Effector CD4-positive, alpha-beta T cell (primary cell): ENCODE measurements around the gene MAP2K1.
"Not testable (repeated sequence)": the region's sequence is repeated elsewhere in the genome, so short reads cannot be mapped to it uniquely, and the experiment has no call there.

Experiments used
- DNase-seq: peaks from one replicate; pipeline ENCODE4 v3.0.0-alpha.2; 2020
- total RNA-seq: gene quantifications from one replicate; lab custom pipeline; 2026; lab: John Stamatoyannopoulos, UW

Gene MAP2K1
- 62.1 reads per million, percentile 73 among the genes with 10 or more reads in this experiment for total RNA-seq

DNA sequence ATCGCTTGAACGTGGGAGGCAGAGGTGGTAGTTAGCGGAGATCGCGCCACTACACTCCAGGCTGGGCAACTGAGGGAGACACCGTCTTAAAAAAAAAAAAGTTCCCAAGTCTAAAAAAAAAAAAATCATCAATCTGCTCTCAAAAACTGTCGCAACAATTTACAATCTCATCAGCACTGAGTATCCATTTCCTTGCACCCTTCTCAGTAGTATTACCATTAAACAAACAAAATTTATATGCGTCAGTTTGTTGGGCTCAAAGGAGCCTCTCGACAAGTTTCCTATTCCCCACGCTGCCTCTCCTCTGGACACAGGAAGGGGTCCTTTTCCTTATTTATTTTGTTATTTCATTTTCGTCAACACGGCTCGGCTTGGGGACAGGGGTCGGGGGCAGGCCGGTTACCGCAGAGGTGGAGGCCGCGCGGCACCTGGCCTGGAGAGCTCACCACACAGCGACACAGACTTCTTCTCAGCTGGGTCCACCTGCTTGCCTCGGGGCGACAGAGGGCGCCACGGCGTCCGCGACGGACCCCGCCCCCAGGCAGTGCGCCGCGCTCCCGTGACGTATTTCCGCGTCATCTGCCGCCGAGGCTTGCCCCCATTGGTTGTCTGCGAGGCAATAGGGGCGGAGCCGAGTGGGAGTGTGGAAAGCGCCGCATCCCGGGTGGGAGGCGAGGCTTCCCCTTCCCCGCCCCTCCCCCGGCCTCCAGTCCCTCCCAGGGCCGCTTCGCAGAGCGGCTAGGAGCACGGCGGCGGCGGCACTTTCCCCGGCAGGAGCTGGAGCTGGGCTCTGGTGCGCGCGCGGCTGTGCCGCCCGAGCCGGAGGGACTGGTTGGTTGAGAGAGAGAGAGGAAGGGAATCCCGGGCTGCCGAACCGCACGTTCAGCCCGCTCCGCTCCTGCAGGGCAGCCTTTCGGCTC lies at the start of gene MAP2K1:
Gene MAP2K1 (plus strand): TSS at position 709 of the 920 bp plus-strand sequence. CDS start 436 bp downstream, outside the sequence.
- peak; percentile 99 for DNase-seq

DNA sequence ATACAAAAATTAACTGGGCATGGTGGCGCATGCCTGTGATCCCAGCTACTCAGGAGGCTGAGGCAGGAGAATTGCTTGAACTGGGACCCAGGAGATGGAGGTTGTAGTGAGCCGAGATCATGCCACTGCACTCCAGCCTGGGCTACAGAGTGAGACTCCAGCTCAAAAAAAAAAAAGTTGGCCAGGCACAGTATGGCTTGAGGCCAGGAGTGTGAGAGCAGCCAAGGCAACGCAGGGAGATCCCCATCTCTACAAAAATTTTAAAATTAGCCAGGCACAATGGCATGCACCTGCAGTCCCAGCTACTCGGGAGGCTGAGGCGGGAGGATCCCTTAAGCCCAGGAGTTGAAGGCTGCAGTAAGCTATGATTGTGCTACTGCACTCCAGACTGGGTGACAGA lies 38.2 kb upstream of the MAP2K1 start:
- not testable (repeated sequence) for DNase-seq

DNA sequence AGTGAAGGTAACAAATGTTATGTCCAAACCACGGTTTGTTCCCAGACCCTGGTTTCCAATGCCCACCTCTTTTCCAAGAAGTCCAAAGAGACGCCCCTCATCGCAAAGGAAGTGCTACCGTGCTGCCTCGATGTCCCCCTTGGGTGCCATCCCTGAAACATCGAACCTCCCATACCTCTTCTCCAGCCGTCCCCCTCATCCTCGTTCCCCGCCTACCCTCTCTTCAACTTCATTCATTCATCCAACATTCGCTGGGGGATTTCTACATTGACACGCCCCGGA lies 30.7 kb upstream of the MAP2K1 start:
- DNase-seq: no peak

DNA sequence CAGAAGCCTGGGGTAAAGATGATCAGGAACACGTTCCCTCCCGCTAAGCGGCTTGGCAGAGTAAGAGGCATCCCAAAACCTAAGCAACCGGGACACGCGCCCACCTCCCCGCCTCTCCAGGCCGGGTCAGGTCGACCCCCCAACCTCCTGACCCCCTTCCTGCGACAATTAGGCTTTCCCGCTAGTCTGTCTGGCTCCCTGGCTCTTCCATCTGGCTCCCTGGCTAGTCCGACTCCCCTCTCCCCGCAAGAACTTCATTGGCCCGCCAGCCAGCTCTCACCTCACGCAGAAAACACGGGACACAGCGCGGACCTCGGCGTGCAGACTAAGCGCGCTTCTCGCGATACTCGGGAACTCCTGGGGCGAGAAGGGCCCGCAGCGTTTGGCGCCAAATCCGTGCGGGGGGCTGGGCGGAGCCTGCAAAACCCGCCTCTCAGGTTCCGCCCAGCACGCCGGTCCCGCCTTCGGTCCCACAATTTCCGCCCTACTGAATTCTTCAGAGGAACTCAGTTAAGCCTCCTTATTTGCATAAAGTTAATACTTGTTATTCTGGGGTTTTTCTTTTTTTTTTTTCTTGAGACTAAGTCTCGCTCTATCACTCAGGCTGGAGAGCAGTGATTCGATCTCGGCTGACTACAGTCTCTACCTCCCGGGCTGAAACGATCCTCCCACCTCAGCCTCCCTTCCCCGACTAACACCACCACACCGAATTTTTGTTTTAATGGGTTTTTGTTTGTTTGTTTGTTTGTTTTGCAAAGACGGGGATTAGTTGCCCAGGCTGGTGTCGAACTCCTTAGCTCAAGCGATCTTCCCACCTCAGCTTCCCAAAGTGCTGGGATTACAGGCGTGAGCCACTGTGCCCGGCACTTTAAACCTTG lies 30.1 kb upstream of the MAP2K1 start, which contains the start of gene TIPIN:
Gene TIPIN (minus strand): TSS at position 327 of the 878 bp plus-strand sequence. CDS start 3,738 bp downstream, outside the sequence.
- DNase-seq: peak; percentile 98

DNA sequence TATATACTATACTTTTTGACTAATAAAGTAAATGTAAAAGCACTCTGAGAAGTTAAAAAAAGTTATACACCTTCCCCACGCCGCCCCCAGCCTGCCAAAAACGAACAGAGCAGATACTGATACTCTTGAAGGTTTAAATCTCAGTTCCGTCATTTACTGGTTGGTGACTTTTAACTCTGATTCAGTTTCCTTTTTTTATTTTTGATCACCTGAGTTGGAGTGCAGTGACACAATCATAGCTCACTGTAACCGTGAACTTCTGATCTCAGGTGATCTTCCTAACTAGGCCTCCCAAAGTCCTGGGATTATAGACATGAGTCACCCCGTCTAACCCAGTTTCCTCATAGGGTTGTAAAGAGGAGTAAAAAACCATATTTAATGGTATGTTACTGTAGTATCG lies 27.0 kb upstream of the MAP2K1 start:
- DNase-seq: no peak

DNA sequence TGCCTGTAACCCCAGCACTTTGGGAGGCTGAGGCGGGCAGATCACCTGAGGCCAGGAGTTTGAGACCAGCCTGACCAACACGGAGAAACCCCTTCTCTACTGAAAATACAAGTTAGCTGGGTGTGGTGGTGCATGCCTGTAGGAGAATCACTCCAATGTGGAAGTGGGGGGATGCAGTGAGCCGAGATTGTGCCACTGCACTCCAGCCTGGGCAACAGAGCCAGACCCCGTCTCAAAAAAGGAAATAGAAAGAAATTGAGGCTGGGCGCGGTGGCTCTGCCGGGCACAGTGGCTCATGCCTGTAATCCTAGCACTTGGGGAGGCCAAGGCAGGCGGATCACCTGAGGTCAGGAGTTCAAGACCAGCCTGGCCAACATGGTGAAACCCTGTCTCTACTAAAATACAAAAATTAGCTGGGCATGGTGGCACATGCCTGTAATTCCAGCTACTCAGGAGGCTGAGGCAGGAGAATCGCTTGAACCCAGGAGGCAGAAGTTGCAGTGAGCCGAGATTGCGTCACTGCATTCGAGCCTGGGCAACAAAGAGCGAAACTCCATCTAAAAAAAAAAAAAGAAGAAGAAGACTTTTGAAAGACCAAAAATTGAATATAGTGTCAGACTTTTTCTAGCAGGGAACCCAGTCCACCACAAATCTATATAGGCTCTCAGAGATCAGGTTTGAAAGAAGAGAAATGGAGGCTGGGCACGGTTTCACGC lies 24.8 kb upstream of the MAP2K1 start:
- DNase-seq: not testable (repeated sequence)

DNA sequence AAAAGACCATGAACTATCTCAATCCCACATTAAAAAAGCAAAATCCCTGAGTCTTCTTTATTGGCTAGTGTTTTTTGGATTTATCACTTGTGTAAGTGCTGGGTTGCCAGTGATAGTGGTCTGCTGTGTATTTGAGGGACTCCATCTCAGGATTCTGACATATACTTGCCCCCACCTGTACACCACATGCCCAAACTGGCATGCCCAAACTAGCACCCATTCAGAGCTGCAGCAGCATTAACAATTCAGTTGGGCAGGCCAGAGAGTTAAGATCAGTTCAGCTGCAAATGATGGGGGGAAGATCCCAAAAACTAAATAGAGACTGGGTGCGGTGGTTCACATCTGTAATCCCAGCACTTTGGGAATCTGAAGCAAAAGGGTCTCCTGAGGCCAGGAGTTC lies 23.9 kb upstream of the MAP2K1 start:
- no peak for DNase-seq

DNA sequence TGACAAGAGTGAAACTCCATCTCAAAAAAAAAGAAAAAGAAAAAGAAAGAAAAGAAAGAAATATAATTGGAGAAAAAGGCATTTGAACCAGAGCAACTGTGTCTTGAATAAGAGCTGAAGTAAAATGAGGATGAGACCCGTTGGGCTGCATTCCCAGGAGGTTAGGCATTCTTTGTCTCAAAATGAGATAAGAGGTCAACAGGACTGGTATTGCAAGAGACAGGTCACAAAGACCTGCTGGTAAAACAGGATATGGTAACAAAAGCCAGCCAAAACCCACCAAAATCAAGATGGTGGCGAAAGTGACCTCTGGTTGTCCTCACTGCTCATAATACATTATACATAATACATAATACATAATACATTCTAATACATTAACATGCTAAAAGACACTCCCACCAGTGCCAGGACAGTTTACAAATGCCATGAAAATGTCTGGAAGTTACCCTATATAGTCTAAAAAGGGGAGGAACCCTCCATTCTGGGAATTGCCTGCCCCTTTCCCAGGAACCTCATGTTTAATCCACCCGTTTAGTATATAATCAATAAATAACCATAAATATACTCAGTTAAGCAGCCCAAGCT lies 21.7 kb upstream of the MAP2K1 start:
- DNase-seq: no peak

DNA sequence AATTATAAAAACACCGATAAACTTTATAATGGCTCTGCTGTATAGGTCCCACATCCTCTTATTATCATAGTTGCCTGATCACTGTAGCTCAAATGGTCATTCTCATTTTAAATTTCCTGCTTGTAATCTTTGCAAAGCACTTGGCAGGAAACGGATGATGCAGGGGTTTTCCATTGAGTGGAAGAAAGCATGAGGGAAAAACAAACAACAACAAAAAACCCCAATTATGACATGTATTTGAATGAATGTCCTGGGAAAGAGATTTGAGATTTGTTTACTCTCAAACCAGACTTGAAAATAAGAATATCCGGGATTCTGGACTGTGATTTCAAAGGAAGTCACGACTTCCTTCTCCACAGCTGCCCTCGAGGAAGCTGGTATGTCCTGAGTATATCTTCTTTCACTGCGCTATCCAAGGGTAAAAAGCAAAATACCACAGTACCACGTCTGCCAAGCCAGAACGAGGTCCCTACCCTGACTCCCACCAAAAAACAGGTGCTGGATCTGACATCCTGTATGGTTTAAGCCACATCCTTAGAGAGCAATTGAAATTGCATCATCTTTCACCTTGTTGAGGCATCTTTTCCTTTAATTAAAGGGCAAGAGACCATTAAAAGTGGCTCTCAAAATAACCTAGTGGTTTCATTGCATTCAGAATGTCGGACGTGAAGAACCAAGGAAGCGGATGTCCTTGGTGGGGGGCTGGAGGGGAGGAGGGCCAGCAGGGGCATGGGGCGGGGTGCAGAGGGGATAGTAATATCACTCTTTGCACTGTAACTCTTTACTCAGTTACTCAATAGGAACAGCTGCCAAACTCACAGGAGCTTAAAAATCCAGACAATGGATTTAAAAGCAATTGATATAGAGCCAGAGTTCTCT lies 16.7 kb upstream of the MAP2K1 start:
- no peak for DNase-seq

DNA sequence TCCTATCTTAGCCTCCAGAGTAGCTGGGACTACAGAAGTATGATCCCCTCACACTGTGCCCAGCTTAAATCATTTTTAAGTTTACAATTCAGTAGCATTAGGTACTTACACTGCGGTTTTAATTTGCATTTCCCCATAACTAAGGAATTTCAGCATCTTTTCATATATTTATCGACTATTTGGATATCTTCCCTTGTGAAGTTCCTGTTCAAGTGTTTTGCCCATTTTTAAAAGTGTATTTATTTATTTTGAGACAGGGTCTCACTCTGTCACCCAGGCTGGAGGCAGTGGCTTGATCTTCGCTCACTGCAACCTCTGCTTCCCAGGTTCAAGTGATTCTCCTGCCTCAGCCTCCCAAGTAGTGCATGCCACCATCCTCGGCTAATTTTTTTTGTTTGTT lies 12.5 kb upstream of the MAP2K1 start:
- DNase-seq: no peak

DNA sequence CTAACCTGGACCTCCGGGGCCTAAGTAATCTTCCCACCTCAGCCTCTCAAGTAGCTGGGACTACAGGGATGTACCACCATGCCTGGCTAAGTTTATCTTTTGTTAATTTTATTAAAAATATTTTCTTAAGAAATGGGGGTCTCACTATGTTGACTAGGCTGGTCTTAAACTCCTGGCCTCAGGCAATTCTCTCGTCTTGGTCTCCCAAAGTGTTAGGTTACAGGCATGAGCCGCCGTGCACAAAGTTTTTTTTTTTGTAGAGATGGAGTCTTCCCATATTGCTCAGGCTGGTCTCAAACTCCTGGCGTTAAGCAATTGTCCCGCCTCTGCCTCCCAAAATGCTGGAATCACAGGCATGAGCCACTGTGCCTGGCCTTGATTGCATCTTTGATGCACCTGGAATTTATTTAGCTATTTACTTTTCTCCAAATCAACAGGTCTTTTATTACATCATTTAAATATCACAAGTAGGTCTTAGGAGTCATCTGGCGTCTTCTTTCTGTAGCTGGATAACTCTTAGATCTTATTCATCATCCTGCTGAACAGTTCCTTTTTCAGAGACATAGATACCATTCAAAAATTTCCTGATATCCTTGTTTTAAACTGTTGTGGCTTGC lies 7.8 kb upstream of the MAP2K1 start:
- DNase-seq: no peak

DNA sequence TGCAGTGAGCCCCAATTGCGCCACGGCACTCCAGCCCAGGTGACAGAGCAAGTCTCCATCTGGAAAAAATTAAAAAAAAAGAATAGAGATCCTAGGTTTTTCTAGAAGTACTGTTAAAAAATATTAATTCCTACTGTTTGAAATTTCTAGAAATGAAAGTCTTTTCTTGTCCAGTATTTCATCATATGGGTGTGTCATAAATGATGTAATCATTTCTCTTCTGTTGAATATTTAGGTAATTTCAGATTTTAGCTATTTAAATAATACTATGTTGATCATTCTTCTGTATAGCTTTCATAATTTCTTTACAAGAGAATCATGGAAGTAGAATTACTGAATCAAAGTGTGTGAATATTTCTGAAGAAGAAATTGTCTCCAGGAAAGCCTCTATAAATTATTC lies 5.3 kb upstream of the MAP2K1 start:
- not testable (repeated sequence) for DNase-seq

DNA sequence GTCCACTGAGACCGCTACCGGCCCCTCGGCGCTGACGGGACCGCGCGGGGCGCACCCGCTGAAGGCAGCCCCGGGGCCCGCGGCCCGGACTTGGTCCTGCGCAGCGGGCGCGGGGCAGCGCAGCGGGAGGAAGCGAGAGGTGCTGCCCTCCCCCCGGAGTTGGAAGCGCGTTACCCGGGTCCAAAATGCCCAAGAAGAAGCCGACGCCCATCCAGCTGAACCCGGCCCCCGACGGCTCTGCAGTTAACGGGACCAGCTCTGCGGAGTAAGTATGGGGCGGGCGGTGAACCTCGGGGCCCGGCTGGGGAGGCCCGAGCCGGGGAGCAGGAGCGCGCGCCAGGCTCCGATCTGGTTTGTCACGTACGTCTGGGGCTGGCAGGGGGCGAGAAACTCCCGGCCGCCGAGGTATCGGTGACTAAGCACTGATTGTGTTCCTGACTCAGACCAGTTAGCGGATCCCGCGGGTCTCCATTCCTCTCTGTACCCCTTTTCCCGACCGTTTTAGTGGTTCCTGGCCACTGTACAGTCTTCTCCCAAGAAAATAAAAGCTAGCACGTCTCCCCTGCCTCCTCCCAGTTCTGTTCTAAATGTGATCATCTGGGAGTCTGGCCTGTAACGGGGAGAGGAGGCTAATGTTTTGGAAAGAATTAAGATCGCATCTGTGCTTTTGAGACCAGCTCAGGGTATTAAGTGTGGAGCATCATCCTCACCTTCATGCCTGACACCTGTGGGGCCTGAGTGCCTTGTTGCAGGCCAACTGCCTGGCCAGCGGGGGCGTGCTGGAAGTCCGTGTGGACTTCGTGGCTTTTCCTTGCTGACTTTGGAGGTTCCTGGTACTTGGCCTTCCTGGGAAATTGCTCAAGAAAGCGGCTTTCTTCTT lies 691 bp downstream of the MAP2K1 start:
- peak; percentile 63 for DNase-seq

DNA sequence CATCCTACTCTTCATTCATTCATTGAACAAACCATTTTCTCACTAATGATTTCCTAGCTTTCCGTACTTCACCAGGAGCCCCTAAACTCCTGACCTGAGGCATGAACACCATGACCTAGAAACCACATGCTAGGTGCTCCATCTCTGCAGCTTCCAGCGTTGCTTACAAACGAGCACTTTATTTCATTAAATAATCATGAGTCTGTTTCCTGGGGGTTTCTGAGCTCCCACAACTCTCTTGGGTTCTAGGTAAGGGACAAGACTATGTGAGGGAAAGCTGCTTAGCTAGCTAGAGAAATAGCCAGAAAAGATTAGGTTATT lies 1.3 kb downstream of the MAP2K1 start:
- no peak for DNase-seq

DNA sequence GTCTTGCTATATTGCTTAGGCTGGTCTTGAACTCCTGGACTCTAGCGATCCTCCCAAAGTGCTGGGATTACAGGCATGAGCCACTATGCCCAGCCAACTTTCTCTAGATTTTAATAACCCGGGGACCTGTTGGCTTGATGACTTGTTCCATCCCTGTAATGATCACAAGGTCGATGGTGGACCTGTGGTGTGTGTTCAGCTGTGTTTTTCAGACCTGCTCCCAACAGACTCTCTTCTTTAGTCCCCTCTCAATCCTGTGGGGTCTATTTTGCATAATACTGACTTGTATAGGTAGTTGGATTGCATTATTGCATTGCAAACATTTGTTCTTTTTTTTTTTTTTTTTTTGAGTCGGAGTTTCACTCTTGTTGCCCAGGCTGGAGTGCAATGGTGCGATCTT lies 1.9 kb downstream of the MAP2K1 start:
- DNase-seq: no peak

DNA sequence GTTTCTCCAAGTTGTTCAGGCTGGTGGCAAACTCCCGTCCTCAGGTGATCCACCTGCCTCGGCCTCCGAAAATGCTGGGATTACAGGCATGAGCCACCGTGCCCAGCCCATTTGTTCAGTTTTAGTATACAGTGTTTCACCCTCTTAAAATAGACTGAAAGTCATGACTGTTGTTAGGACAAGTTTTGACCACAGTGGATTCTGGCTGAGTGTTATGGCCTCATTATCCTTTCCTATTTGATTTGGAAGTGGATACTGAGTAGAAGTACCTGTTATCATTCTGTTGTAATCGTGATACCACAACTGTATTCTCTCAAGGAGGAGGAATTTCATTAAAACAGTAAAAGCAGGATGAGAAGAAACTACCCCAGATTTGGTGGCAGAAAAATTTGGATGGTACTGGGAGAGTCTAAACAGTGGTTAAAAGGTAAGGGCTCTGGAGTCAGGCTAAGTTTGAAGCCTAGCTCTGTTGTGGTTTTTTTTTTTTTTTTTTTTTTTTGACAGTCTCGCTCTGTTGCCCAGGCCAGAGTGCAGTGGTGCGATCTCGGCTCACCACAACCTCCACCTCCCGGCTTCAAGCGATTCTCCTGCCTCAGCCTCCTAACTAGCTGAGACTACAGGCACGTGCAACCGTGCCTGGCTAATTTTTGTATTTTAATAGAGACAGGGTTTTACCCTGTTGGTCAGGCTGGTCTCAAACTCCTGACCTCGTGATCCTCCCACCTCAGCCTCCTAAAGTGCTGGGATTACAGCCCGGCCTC lies 2.6 kb downstream of the MAP2K1 start:
- DNase-seq: no peak

DNA sequence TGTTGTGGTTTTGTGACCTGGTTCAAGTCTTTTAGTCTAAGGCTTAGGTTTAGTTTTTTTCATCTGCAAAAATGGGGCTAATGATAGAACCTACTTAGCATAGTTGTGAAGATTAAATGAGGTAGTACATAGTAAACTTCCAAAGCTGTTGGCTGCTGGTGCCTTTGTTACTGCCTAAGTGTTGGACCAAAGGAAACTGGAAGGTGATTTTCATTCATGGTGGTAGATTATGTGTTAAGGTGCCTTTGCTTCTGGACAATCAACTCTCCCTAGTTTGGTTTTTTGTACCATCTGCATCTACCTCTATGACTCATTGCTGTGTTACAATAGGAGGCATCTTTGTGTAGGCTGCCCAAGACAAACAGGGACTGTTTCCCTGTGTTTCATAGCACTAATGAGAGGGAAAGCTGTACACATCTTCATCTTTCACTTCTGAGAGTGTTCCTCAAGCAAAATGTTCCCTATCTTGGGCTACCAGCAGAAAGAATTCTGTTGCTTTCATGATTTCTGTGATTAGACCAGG lies 3.2 kb downstream of the MAP2K1 start:
- no peak for DNase-seq

DNA sequence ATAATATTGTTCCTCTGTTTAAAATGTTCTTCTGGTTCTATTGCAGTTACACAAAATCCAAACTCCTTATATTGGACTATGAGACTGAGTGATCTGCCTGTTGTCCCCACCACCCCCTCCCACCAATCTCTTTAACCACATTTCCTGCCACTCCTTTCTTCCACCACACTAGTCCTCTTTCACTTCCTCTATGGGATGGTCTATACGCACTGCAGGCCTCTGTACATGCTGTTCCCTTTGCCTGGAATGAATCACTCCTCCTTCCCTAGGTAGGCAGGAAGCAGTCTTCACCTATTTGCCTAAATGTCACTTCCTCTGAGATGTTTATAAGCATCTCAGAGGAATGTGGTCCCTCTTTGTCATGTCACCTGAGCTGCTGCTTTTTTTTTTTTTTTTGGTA lies 4.0 kb downstream of the MAP2K1 start:
- no peak for DNase-seq

DNA sequence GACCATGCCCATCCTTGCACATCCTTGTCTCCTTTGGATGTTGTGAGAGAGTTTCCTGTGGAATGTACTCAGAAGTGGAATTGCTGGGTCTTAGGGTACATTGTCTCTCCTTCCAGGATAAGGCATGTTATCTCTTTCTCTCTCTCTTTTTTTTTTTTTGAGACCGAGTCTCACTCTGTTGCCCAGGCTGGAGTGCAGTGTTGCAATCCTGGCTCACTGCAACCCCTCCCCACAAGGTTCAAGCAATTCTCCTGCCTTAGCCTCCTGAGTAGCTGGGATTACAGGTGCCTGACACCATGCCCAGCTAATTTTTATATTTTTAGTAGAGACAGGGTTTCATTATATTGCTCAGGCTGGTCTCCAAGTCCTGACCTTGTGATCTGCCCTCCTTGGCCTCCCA lies 6.3 kb downstream of the MAP2K1 start:
- DNase-seq: not testable (repeated sequence)
